ENCODE data around the gene TAAR2.

Gene TAAR2

GRCh38 chr6:132663661-132664060 is 39.6 kb upstream of the TAAR2 start:
- DNase-seq (ENCODE audit: low read depth): no peak
- TF ChIP-seq, protein P1, sequence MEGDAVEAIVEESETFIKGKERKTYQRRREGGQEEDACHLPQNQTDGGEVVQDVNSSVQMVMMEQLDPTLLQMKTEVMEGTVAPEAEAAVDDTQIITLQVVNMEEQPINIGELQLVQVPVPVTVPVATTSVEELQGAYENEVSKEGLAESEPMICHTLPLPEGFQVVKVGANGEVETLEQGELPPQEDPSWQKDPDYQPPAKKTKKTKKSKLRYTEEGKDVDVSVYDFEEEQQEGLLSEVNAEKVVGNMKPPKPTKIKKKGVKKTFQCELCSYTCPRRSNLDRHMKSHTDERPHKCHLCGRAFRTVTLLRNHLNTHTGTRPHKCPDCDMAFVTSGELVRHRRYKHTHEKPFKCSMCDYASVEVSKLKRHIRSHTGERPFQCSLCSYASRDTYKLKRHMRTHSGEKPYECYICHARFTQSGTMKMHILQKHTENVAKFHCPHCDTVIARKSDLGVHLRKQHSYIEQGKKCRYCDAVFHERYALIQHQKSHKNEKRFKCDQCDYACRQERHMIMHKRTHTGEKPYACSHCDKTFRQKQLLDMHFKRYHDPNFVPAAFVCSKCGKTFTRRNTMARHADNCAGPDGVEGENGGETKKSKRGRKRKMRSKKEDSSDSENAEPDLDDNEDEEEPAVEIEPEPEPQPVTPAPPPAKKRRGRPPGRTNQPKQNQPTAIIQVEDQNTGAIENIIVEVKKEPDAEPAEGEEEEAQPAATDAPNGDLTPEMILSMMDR (conservative IDR thresholded peaks at IDR 0.05; ENCODE audit: low read depth, low read length): no peak
- no peak overlapping the region for H3K4me3 ChIP-seq (ENCODE audit: low read length)

- TF ChIP-seq, protein P1 (conservative IDR thresholded peaks at IDR 0.05; ENCODE audit: low read depth, low read length): no peak
- DNase-seq (ENCODE audit: low read depth): no peak
- no peak overlapping the region for H3K4me3 ChIP-seq (ENCODE audit: low read length)
Observed at GRCh38 chr6:132661906-132662305, 37.8 kb upstream of the TAAR2 start.

DNA sequence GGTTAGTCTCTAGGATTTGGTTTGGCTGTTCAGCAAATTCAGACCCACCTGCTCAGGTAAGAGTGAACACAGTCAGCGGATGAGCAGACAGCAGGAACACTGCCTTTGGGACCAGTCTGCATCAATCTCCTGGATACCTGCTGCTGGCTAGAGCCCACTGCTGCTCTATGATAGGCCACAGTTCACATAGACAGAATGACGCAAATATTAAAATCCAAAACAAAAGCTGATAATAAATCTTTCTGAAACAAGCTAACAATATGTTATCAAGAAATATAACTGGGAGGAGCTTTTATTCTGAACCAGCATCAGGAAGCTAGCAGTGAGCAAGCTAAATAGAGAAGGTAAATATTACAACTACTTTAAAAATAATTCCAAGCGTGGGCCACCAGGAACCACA is 35.0 kb upstream of the TAAR2 start, which contains the start of gene TAAR1:
Gene TAAR1 (minus strand): TSS at position 101 of the 400 bp plus-strand sequence. CDS start 13,179 bp downstream, outside the sequence.
- DNase-seq (ENCODE audit: low read depth): no peak
- TF ChIP-seq, protein P1 (conservative IDR thresholded peaks at IDR 0.05; ENCODE audit: low read depth, low read length): no peak

DNA sequence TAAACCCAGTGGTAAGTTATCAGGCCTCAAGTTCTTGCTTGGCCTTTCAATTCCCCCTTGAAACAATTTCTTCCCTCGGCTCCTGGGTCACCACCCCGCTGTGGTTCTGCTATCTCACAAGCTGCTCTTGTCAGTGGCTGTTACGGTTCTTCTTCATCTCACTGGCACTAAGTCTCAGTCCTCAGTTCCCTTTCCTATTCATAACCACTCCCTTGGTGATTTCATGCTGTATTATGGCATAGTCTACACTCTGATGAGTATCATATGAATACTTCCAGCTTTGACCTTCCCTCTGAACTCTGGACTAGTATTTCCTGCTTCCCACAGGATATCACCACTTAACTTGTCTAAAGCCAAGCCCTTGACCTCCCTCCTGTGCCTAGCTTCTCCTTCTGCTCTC is 27.0 kb upstream of the TAAR2 start:
- H3K4me3 ChIP-seq (ENCODE audit: low read length): no peak overlapping the region
- DNase-seq (ENCODE audit: low read depth): no peak
- TF ChIP-seq, protein P1 (conservative IDR thresholded peaks at IDR 0.05; ENCODE audit: low read depth, low read length): no peak

More for the DNA sequence above, 35.0 kb upstream of the TAAR2 start, which contains the start of gene TAAR1:
- no peak within 1 kb of the TSS for H3K4me3 ChIP-seq (ENCODE audit: low read length)

DNA sequence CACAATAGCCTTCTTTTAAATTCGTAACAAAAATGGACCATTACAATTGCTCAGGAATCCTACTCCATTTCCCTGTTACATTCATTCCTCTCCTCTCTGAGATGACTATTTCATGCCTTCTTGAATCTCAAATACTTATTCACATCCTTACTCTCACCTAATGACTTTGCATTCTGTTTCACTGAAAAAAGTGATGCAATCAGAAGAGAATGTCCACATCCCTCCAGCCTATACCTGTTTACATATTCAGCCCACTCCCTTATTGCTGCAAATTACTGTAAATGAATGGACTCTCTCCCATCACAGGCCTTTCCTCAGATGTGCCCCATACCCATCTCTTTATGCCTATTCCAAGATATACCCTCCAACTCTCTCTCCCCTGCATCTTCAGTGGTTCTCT is 26.4 kb upstream of the TAAR2 start:
- DNase-seq (ENCODE audit: low read depth): no peak
- no peak overlapping the region for H3K4me3 ChIP-seq (ENCODE audit: low read length)
- TF ChIP-seq, protein P1 (conservative IDR thresholded peaks at IDR 0.05; ENCODE audit: low read depth, low read length): no peak

DNA sequence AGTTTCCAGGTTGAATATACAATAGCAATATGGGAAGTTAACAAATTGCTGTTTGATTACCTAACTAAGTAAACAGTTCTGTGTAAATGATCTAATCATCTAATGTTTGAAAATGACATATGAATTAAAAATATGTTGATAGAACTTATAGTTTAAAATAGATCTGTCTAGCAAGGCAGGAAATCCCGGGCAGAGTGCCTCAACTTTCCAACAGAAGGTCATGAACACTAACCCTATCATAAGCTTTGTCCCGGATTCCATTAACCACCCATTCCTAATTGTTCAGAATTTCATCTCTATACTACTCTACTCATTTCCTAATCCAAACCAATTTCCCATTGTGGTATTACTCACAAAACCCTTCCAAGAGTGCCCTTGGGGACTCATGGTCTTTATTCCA is 24.8 kb upstream of the TAAR2 start:
- DNase-seq (ENCODE audit: low read depth): no peak
- no peak overlapping the region for H3K4me3 ChIP-seq (ENCODE audit: low read length)
- TF ChIP-seq, protein P1 (conservative IDR thresholded peaks at IDR 0.05; ENCODE audit: low read depth, low read length): no peak

- no peak for DNase-seq (ENCODE audit: low read depth)
- TF ChIP-seq, protein P1 (conservative IDR thresholded peaks at IDR 0.05; ENCODE audit: low read depth, low read length): no peak
- no peak overlapping the region for H3K4me3 ChIP-seq (ENCODE audit: low read length)
Observed at GRCh38 chr6:132648356-132648755, 24.3 kb upstream of the TAAR2 start.
